Tibial artery (tissue), 4 donors: ENCODE measurements around the gene RRP8.

Experiments used
- DNase-seq, 2 donors: peaks; one replicate each; pipeline ENCODE4 v3.0.0-alpha.2; 2019
- H3K27ac ChIP-seq, 2 donors: fragments of 200-600 bp; sonication (generic) in 1 of 2; 1 replicate in 1 of 2; 2 replicates in 1 of 2; pipeline ENCODE4 v1.5.1; 2018 to 2019; ENCODE audit warnings: mild to moderate bottlenecking in 1 of 2
- H3K27me3 ChIP-seq, 2 donors: fragments of 200-600 bp; sonication (generic) in 1 of 2; one replicate each; pipeline versions ENCODE4 v1.5.1 to v1.6.0; 2016 to 2019
- H3K36me3 ChIP-seq, 3 donors: fragments of 200-600 bp; sonication (generic) in 2 of 3; one replicate each; pipeline ENCODE4 v1.5.1; 2016 to 2019; ENCODE audit warnings: mild to moderate bottlenecking in 2 of 3
- H3K4me1 ChIP-seq, 4 donors: fragments of 200-600 bp; sonication (generic) in 2 of 4; 1 replicate in 3 of 4; 2 replicates in 1 of 4; pipeline ENCODE4 v1.5.1; 2016 to 2019
- H3K4me3 ChIP-seq, 2 donors: fragments of 200-600 bp; sonication (generic) in 1 of 2; 1 replicate in 1 of 2; 2 replicates in 1 of 2; pipeline ENCODE4 v1.5.1; 2018 to 2019; ENCODE audit warnings: mild to moderate bottlenecking in 2 of 2
- H3K9me3 ChIP-seq, 3 donors: fragments of 200-600 bp; sonication (generic) in 1 of 3; one replicate each; pipeline ENCODE4 v1.5.1; 2016 to 2019
- CTCF ChIP-seq, 2 experiments: fragments of 200-600 bp in 1 of 2; fragments of 450-650 bp in 1 of 2; IDR thresholded peaks; one replicate each; pipeline ENCODE4 v1.5.1; 2017 to 2019; ENCODE audit warnings: antibody characterized with exemption in 2 of 2, mild to moderate bottlenecking in 1 of 2, moderate library complexity in 1 of 2
- intact Hi-C: fragments of 100-400 bp; cut with DNase I; formaldehyde crosslinking; loops from one replicate; pipeline ENCODE4 v1.15.0; 2023; ENCODE audit warnings: low total_unique reads

Gene RRP8

GRCh38 chr11:6546735-6547134, 56.7 kb downstream of the RRP8 start:
- intact Hi-C loops: no loop called here
- TF ChIP-seq CTCF (IDR thresholded peaks at IDR 0.05): no peak
- Histone ChIP-seq H3K4me1 (no peaks in the 10 kb centered on the region), H3K9me3 (no peaks in the 10 kb centered on the region), H3K36me3 (peaks cover 0 to 42% (median 22%) of the 10 kb centered on the region in 3 donors), H3K27me3 (no peaks in the 10 kb centered on the region), H3K27ac (no peak overlapping the region), H3K4me3 (no peak overlapping the region)
- no peak for DNase-seq

DNA sequence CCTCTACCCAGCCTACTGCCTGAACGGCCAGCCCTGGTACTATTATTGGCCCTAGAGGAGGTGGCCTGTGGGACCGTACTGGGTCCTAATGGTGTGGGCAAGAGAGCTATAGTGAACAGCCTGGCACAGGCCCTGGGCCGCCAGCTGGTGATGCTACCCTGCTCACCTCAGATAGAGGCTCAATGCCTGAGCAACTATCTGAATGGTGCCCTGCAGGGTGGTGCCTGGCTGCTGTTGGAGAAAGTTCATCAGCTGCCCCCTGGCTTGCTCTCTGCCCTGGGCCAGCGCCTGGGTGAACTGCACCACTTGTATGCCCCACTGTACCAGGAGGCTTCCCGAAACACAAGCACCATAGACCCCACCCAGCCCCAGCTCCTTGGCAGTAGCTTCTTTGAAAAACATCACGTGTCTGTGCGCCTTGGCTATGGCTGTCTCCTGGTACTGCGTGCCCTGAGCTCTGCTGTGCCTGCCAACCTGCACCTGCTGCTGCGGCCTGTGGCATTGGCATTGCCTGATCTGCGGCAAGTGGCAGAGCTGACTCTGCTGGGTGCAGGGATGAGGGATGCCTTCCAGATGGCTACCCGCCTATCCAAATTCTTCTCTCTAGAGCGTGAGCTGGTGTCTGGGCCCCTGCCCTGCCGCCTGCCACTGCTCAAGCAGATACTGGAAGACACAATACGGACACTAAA, 57.4 kb downstream of the RRP8 start:
- peaks cover 0 to 42% (median 22%) of the 10 kb centered on the region in 3 donors for H3K36me3 ChIP-seq
- no peak for TF ChIP-seq CTCF (IDR thresholded peaks at IDR 0.05)
- intact Hi-C loops: no loop called here
- no peak for DNase-seq
- H3K4me1 ChIP-seq: no peaks in the 10 kb centered on the region
- no peak overlapping the region for H3K4me3 ChIP-seq
- H3K27me3 ChIP-seq: no peaks in the 10 kb centered on the region
- H3K9me3 ChIP-seq: no peaks in the 10 kb centered on the region
- no peak overlapping the region for H3K27ac ChIP-seq
